Fibroblast of skin of left quadriceps (primary cell): ENCODE results near the gene MPL.

ENCODE experiments used
- DNase-seq, 2 experiments: peaks; one replicate each; pipeline ENCODE4 v3.0.0-alpha.2; 2013; ENCODE audit warnings: low read depth in 2 of 2

MPL gene

DNA sequence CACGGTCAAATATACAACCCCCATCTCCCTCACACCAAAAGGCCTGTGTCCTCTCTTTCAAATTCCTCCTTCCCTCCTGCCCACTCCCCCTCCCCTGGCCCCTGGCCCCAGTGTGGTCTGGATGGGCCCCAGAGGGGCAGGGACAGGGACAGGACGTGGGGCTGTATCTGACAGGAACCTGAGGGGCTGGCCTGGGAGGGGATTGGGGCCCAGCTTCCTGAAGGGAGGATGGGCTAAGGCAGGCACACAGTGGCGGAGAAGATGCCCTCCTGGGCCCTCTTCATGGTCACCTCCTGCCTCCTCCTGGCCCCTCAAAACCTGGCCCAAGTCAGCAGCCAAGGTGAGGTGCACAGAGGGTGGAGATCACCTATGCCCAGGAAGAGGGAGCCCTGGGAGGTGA lies at the start of gene MPL:
MPL (plus strand) TSS at position 231 of the 400 bp plus-strand sequence; CDS start at position 262, 31 bp downstream.
- no peak for DNase-seq

- no peak for DNase-seq
Measured at GRCh38 chr1:43288058-43288784, 49.4 kb upstream of the MPL start.

DNA sequence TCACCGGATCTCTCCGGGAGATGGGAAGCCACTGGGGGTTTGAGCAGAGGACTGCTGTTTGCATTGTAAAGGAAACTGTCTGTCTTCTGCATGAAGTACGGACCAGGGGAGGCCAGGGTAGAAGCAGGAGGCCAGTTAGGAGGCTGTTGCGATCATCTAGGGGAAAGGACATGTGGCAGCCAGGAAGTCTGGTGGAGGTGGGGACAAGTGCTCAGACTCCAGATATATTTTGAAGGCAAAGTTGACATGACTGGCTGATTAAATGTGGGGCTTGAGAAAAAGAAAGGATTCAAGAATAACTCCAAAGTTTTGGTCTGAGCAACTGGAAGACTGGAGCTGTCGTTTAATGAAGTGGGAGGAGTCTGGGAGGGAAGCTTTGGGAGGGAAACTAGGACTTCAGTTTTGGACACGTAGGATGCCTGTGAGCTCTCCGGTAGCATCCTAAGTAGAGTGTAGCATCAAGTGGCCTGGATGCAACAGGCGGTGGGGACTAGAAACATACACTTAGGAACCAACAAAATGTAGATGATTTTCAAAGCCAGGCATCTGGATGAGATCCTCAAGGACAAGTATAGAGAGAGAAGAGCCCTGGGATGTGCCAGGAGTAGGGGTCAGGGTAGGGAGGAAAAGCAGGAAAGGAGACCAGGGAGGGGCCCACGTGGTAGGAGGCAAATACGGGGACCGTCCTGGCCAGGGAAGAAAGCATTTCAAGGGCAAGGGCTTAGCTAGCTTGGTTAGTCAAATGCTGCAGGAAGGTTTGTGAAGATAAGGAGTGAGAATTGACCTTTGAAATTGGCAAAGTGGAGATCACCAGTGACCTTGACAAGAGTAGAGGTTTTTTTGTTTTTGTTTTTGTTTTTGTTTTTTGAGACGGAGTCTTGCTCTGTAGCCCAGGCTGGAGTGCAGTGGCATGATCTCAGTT lies 48.6 kb upstream of the MPL start:
- DNase-seq, result no peak

- DNase-seq, result no peak
Measured at GRCh38 chr1:43292216-43292615, 45.4 kb upstream of the MPL start.

GRCh38 chr1:43292679-43293078 lies 44.9 kb upstream of the MPL start:
- no peak for DNase-seq

DNA sequence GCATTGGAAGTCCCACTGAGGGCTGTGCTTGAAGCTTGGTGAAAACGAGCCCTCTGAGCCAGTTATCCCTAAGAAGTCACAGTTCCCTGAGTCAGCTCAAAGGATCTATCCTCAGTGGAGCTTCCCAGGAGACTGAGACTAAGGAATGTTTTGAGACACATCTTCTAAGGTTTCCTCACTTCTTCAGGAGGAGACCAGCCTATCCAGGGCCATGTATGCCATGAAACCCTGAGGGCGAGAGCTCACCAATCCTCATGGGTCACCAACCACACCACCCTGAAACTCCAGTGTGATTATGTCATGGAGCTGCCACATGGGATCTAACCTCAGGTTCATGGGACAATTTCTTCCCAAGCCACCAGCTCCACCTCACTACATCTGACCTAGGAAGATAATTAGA lies 44.4 kb upstream of the MPL start:
- DNase-seq, result no peak

GRCh38 chr1:43293896-43294760 lies 43.5 kb upstream of the MPL start:
- no peak for DNase-seq

- no peak for DNase-seq
Measured at GRCh38 chr1:43294761-43295160, 42.9 kb upstream of the MPL start.

DNA sequence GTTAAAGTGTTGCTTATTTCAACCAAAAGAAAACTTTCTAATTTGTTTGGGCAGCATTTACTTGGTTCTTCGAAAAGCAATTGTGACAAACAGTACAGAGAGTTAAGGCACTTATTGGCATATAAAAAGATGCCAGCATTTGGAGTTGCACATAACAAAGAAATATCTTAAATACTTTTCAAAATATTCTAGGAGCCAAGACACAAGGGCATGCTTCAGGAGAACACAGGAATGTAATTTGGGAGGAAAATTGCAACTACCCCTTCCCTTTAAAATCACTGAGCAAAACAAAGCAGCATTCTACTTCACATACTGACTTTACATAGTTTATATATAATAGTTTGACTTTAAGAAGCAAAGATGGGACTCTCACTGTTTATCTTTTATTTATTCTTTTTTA lies 41.4 kb upstream of the MPL start:
- DNase-seq, result no peak

GRCh38 chr1:43298055-43298454 lies 39.6 kb upstream of the MPL start:
- DNase-seq, result no peak

DNA sequence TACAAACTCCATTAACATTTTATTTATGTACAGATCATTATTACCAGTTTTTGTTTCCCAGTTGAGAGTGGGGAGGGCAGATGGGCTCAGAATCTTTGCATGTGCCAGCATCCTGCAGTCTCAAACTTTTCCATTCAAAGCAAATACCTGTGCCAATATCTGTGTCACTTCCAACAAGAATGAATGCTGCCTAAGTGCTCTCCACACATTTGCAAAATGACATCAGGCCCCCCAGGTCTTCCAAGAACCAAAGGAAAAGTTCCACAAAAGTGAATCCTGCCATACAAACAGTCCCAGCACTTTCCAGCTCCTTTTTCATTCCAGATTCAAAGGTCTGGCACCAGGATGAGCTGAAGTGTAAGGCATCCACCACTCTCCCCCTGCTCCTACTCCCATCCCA lies 38.5 kb upstream of the MPL start:
- DNase-seq, result no peak

DNA sequence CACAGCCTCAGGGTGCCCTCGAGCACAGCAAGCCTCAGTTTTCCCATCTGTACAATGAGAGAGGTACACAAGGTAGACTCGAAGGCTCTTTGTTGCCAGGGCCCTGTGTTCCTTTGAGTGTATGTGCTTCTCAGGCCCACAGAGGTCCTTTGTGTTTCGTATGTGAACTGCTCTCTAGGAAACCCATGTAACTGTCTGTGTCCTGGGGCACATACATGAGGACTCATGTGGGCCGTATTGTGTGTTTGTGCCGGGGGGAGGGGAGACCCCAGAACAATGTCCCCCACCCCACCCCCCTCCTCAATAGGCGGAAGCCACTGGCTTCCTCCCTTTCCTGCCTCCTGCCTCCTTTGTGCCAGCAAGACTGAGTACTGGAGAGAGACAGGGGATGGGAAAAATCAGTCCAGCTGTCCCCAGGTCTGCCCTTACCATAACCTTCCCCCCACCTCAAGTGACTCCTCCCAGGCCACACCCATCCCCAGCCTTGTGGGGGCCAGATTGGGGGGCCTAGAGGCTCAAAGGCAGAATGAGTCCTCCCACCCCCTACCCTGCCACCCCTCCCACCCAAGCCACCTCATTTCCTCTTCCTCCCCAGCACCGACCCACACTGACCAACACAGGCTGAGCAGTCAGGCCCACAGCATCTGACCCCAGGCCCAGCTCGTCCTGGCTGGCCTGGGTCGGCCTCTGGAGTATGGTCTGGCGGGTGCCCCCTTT lies 37.1 kb upstream of the MPL start, which contains the start of gene TIE1:
TIE1 (plus strand) TSS at position 605 of the 717 bp plus-strand sequence; CDS start at position 695, 90 bp downstream.
- no peak for DNase-seq

DNA sequence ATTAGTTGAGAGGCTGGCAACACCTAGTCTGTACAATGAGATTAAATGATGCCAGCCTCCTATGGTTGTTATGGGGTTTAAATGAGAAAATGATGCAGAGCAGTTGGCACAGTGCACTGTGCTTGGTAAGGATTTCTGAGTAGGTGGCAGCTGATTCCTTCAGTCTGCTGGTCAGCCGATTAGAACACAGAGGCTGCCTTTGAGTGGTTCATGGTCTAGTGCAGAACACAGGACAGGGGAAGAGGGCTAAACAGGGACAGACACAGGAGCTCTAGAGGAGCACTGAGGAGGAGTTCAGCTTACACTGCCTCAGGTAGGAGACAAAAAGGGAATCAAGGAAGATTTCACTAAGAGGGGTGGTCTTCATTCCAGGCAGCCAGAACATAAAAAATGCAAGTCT lies 35.4 kb upstream of the MPL start:
- no peak for DNase-seq

DNA sequence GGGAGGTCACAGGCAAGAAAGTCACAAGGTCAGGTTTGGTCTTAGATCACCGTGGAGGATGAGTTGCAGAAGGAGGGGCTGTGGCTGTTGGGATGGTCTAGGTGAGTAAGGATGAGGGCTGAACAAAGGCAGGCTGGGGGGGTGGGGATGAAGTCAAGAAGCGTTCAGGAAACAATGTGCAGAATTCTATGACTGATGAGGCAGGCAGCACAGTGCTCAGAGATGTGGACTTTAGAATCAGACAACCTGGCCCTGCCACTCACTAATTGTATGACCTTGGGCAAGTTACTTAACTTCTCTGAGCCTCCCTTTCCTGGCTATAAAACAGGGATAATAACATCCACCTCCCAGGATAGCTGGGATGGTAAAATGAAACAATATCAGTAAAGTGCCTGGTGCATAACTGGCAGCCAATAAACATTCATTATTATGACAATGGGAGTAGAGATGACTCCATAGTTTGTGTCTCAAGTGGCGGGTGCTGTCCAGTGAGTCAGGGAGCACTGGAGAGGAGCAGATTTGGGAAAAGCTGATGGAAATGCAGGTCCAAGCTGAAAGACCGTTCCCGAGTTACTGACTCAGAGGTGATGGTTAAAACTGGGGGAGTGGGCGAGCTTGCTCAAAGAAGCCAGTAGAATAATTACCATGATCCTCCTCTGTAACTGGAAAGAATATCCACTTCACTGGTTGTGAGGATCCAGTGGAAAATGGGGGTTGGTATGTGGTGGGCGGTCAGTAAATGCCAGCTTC lies 34.7 kb upstream of the MPL start:
- DNase-seq, result no peak

GRCh38 chr1:43303471-43304313 lies 33.9 kb upstream of the MPL start:
- DNase-seq, result no peak

DNA sequence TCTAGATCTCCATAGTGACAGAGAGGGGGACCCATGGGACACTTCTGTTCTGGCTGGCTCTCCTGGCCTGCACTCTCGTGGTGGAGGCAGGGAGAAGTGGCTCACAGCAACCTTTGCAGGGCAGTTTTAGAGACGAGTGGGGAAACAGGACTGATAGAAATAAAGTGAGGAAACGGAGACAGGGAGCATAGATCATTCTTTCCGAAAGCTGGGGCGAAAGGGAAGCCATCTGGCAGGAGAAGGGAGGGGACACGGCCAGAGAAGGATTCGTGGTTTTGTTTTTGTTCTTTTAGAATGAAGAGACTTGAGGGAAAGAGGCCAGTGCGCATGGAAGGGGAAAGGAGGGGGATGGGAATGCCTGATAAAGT lies 33.3 kb upstream of the MPL start:
- DNase-seq, result no peak

GRCh38 chr1:43304771-43305300 lies 32.8 kb upstream of the MPL start:
- no peak for DNase-seq

- no peak for DNase-seq
Measured at GRCh38 chr1:43305461-43305860, 32.2 kb upstream of the MPL start.

- DNase-seq, result no peak
Measured at GRCh38 chr1:43305926-43306687, 31.5 kb upstream of the MPL start.
